Amygdala (tissue), 56 donors: ENCODE data around the gene LRP1.

Source experiments
- DNase-seq, 56 donors: peaks; one replicate each; lab custom pipeline; 2025; lab: John Stamatoyannopoulos, UW

LRP1 gene

DNA sequence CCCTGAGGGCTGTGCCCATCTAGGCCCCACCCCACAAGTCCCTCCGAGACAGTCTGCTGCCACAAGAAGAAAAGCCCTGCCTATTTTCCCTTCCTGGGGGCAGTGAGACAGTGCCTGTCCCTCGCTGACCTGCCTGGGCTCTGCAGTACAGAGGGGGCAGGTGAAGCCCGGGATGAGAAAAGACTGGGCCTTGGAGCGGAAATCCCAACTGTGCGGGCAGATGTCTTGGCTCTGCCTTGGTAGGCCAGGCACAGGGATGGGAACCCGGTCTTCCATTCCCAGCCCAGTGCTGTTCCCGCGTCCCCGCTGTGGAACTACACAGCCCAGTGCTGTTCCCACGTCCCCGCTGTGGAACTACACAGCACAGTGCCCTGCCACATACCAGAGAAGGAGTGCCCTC is 75.5 kb downstream of the LRP1 start:
- DNase-seq = no peak

DNA sequence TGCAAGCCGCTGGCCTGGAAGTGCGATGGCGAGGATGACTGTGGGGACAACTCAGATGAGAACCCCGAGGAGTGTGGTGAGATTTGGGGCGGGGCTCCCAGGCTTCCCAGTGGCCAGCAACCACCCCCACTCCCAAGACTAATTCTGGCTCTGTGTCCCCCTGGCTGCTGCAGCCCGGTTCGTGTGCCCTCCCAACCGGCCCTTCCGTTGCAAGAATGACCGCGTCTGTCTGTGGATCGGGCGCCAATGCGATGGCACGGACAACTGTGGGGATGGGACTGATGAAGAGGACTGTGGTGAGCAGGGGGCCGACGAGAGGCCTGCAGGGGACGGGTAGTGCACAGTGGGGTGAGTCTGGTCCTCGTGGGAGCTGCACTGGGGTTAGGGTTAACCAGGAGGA is 76.2 kb downstream of the LRP1 start:
- no peak for DNase-seq

GRCh38 chr12:57205186-57205585 is 76.9 kb downstream of the LRP1 start:
- no peak for DNase-seq

- DNase-seq = no peak
Measured at GRCh38 chr12:57205931-57206330, 77.6 kb downstream of the LRP1 start.

DNA sequence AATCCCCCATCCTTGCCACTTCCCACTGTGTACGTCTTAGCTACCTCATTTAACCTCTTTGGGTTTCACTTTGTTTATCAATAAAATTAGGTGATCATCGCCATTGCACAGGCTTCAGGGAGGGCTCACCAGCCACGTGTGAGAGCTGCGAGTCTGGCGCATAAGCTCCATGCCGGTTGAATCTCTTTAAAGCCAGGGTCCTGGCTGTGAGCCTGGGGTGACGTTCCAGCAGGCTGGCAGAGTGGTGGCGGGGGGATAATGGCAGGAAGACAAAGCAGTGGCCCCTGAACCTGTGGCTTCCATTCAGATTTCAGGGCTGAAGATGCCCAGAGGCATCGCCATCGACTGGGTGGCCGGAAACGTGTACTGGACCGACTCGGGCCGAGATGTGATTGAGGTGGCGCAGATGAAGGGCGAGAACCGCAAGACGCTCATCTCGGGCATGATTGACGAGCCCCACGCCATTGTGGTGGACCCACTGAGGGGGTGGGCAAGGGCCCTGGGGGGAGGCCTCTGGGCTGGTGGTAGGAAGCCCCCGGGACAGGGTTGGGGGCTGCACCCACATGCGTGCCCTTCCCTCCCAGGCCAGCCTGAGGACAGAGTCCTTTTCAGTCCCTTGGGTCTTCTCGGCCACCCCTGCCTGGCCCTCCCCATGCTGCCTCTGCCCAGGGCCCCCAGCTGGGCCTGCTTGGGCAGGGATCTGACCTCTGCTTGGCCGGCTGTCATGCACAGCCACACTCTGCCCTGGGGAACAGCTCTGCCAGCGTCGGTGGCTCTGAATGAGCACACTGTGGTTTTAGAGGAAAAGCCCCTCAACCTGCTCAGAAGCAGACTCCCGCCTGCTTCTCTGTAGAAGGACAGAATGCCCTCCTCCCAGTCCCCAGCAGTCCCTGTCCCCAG is 79.7 kb downstream of the LRP1 start:
- peak in 9 of 56 donors; percentile 7 to 36 (median 22) for DNase-seq

DNA sequence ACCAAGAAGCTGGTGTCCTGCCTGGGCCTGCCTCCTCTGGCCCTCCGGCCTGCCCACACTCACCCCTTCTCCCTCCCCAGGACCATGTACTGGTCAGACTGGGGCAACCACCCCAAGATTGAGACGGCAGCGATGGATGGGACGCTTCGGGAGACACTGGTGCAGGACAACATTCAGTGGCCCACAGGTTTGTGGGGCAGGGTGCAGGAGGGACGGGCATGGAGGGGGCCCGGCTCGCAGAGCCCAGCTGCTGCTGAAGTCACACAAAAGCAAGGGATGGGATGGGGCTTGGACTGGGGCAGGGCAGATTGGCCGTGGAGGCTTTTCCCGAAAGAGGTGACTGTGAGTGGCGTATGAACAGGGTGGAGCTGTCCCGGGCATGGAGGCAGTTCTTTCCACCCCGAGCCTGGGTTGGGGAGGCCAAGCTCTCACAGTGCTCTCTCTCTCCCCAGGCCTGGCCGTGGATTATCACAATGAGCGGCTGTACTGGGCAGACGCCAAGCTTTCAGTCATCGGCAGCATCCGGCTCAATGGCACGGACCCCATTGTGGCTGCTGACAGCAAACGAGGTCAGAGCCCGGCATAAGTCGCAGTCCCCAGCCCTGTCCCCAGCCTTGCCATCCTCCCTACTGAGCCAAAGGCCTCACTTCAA is 80.5 kb downstream of the LRP1 start:
- DNase-seq = peak in 46 of 56 donors; percentile 11 to 87 (median 61)

- DNase-seq = no peak
Measured at GRCh38 chr12:57209916-57210315, 81.6 kb downstream of the LRP1 start.

DNA sequence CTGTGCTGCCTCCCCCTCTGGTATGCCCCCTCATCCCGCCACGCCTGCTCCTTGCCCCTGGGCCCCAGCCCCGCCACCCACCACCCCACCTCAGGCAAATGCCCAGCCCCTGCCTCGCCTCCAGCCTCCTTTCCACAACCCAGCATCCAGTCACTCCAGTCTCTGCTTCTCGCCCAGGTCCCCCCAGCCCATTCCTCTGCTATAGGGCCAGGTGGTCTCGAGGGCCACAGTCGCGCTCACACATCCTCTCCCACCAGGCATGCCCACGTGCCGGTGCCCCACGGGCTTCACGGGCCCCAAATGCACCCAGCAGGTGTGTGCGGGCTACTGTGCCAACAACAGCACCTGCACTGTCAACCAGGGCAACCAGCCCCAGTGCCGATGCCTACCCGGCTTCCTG is 82.2 kb downstream of the LRP1 start:
- DNase-seq = no peak

DNA sequence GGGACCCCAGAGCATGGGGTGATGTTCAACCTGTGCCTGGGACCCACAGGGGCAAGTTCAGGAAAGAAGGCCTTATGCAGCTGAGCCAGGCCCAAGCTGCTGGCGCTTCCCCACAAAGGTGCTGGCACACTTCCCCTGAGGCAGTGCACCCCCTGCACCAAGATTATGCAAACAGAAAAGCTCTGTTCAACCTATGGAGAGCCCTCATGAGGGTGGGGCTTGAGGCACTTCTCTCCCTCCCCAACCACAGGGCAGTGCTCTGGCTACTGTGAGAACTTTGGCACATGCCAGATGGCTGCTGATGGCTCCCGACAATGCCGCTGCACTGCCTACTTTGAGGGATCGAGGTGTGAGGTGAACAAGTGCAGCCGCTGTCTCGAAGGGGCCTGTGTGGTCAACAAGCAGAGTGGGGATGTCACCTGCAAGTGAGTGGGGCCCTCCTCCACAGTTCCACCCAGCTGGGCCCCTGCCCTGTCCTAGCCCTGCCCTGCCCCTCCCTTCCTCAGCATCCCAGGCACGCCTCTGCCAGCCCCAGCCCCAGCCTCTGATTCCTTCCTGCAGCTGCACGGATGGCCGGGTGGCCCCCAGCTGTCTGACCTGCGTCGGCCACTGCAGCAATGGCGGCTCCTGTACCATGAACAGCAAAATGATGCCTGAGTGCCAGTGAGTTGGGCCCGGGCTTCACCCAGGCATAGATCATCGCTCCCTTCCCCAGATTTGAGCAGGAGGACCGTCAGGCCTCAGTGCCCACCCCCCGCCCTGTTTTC is 82.8 kb downstream of the LRP1 start:
- no peak for DNase-seq

GRCh38 chr12:57211791-57212700 is 83.8 kb downstream of the LRP1 start:
- no peak for DNase-seq

DNA sequence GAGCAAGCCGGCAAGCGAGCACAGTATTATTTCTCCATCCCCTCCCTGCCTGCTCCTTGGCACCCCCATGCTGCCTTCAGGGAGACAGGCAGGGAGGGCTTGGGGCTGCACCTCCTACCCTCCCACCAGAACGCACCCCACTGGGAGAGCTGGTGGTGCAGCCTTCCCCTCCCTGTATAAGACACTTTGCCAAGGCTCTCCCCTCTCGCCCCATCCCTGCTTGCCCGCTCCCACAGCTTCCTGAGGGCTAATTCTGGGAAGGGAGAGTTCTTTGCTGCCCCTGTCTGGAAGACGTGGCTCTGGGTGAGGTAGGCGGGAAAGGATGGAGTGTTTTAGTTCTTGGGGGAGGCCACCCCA is 84.4 kb downstream of the LRP1 start:
- peak in 4 of 56 donors; percentile 13 to 37 (median 22) for DNase-seq

- DNase-seq = peak in 55 of 56 donors; percentile 12 to 92 (median 72)
Measured at GRCh38 chr12:57213058-57213715, 84.9 kb downstream of the LRP1 start.

DNA sequence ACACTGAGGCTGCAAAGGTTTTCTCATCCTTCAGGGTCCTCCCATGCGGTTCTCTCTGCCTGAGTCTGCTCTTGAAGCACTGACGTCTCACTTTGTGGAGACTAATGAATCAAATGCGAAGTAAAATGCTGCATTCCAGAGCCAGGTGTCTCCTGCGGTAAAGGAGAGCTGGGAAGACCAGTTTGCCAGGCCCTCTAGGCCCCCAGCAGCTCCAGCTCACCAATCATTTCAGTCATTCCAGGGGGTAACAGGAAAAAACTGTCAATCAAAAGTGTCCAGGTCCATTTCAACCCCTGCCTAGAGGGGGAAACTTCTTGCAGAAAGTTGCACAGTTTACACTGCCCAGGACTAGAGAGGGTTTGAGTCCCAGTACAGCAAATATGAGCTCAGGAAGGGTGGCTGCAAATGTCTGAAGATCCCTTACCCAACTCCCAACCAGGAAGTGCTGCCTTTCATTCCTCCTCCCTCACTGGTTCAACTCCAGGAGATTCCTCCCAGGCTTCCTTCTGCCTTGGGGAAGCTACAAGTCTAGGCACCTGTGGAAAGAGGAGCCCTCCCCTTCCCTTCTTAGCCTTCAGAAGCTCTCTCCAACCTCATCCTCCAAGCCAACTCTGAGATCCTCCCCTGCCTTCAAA is 85.6 kb downstream of the LRP1 start:
- DNase-seq = peak in 1 of 56 donors; percentile 37

GRCh38 chr12:57214398-57214781 is 86.1 kb downstream of the LRP1 start:
- DNase-seq = peak in 30 of 56 donors; percentile 3 to 61 (median 25)

DNA sequence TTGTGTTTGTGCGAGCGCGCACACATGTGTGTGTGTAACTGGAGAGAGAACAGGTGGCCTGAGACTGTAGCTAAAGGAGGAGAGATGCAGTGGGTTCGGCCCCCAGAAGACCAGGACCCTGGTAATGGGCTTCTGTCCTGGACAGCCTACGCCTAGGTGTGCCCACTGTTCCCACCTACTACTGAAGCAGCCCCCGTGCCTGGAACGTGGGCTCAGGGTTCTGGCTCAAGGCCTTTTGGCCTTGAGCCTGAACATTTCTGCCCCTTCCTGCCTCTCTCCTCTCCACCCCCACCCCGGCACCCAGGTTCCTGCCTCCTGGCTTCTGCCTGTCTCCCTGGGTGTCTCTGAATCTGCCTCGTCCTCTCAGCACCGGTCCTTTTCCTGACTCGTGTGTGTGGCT is 86.8 kb downstream of the LRP1 start:
- no peak for DNase-seq

DNA sequence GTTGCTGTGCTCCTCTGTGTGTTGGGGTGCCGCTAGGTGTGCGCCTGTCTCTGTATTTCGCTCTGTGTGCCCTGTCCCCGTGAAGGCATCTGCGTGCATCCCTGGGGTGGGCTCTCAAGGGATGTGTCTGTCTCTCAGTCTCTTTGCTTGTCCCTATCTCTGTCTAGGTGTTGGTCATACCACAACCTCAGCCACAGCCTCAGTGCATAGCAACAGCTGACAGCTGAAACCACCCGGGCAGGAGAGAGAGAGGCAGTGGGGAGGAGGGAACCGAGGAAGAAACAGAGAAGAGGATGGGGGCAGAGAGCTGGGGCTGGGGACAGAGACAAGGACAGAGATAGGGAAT is 87.4 kb downstream of the LRP1 start:
- no peak for DNase-seq

DNA sequence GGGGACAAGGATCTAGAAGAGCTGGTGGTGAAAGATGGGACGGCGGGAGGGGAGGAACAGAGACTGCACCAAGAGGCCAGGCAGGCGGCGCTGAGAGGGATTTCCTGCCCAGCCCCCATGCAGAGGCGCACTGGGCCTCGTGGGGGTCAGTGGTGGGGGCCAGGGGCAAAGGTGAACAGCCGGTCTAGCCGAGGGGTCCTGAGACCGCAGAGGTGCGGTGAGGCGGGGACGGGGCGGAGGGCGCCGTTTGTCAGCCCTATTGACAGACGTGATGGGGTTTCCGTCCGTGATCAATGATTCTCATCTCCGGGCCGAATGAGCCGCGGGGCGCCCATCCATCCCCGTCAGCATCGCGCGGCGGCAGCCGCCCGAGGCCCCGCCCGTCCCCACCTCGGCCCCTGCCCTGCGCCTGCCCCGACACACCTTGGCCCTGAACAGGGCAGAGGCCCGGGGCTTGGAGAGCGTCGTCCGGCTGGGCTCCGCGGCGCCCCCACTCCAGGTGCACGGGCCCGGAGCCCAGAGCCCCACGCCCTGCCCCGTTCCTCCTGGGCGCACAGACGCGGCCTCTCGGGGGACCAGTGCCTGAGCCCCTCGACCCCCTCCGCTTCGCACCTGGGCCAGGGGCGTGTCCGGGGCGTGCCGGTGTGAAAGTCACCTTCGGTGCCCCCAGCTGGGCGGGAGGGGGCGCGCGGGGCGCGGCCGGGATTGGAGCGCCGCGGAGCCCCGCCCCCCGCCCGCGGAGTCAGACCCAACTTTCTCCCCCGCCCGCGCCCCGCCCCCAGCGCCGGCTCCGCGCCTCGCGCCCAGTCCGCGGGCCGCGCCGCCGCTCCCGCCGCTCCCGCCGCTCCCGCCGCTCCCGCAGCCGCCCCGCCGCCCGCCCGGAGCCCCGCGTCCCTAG is 88.0 kb downstream of the LRP1 start, which contains the start of gene NXPH4:
NXPH4 (plus strand) TSS at position 781 of the 898 bp plus-strand sequence. CDS start 176 bp downstream, outside the sequence.
- peak in 2 of 56 donors; percentile 17 to 38 for DNase-seq
